Measurements from ENCODE around the gene NCOR1.

GRCh38 chr17:16027708-16028584, 187.4 kb downstream of the NCOR1 start:
- no peak for TF ChIP-seq ZKSCAN1 (IDR thresholded peaks at IDR 0.05; ENCODE audit: low read depth, low read length)
- no peak for TF ChIP-seq NRF1 (conservative IDR thresholded peaks at IDR 0.05 in 1 of 2, IDR thresholded peaks at IDR 0.05 in 1 of 2)
- TF ChIP-seq POLR2A (conservative IDR thresholded peaks at IDR 0.05): no peak
- TF ChIP-seq CTCF (IDR thresholded peaks at IDR 0.05 in 2 of 3, conservative IDR thresholded peaks at IDR 0.05 in 1 of 3; ENCODE audit: insufficient read depth in 2 of 3, low read depth in 1 of 3, low read length in 3 of 3): no peak
- TF ChIP-seq PTRF (tag; IDR thresholded peaks at IDR 0.05): no peak
- TF ChIP-seq NR1H2 (CRISPR knock-in tag; IDR thresholded peaks at IDR 0.05): no peak
- no peak for TF ChIP-seq SIX5 (IDR thresholded peaks at IDR 0.05; ENCODE audit: borderline replicate concordance in 1 of 2, insufficient read depth in 1 of 2, low read depth in 1 of 2, low read length in 2 of 2)
- TF ChIP-seq TBL1XR1 (IDR thresholded peaks at IDR 0.05; ENCODE audit: low read length in 2 of 2): no peak
